Mesodermal cell (in vitro differentiated cells): ENCODE results near the gene DOCK2.

Source experiments
- H3K27ac ChIP-seq: 2 replicates; pipeline ENCODE4 v1.7.0; 2013; ENCODE audit warnings: mild to moderate bottlenecking, low read depth, low read length, moderate library complexity; ENCODE audit not compliant: severe bottlenecking
- H3K36me3 ChIP-seq: 2 replicates; pipeline ENCODE4 v1.7.1; 2013; ENCODE audit warnings: mild to moderate bottlenecking, low read length, moderate library complexity; ENCODE audit not compliant: control insufficient read depth, insufficient read depth
- H3K4me1 ChIP-seq: one replicate; pipeline ENCODE4 v1.7.1; 2013; ENCODE audit warnings: mild to moderate bottlenecking, low read length; ENCODE audit not compliant: insufficient read depth, control insufficient read depth, poor library complexity, severe bottlenecking
- H3K4me3 ChIP-seq: 2 replicates; pipeline ENCODE4 v1.7.0; 2013; ENCODE audit warnings: low read length, control low read depth, mild to moderate bottlenecking; ENCODE audit not compliant: insufficient read depth, poor library complexity, severe bottlenecking; ENCODE audit errors: extremely low read depth
- H3K9me3 ChIP-seq: 2 replicates; pipeline ENCODE4 v1.7.1; 2013; ENCODE audit warnings: mild to moderate bottlenecking, low read length, moderate library complexity; ENCODE audit not compliant: control insufficient read depth
- WGBS, 2 experiments: methylation state at CpG; one replicate each; pipeline ENCODE4 v1.1.5; 2013; ENCODE audit warnings: missing lambda C conversion rate in 2 of 2; ENCODE audit not compliant: insufficient coverage in 2 of 2; 5-methylcytosine and 5-hydroxymethylcytosine counted together

DOCK2 gene

GRCh38 chr5:169973056-169973455, 336.0 kb downstream of the DOCK2 start:
- Histone ChIP-seq H3K4me3 (no peak overlapping the region), H3K9me3 (no peaks in the 10 kb centered on the region), H3K27ac (no peak overlapping the region), H3K4me1 (peaks cover 55% of the 10 kb centered on the region), H3K36me3 (no peaks in the 10 kb centered on the region)
- WGBS, 2 experiments: 80 to 100% methylated on average over 1 of the region's 3 CpGs

- Histone ChIP-seq H3K36me3 (no peaks in the 10 kb centered on the region), H3K27ac (no peak overlapping the region), H3K9me3 (no peaks in the 10 kb centered on the region), H3K4me1 (peaks cover 53% of the 10 kb centered on the region), H3K4me3 (no peak overlapping the region)
- WGBS, 2 experiments: 100% methylated on average over 1 of the region's 6 CpGs; no CpG with 5 or more reads in 1 of the 2 experiments
Measured at GRCh38 chr5:169974121-169974770, 337.2 kb downstream of the DOCK2 start.

- peaks cover 22% of the 10 kb centered on the region for H3K4me1 ChIP-seq
- H3K9me3 ChIP-seq: no peaks in the 10 kb centered on the region
- peak overlapping the region; percentile 49 for H3K4me3 ChIP-seq
- WGBS, 2 experiments: 66 to 67% methylated on average over 5 to 6 of the region's 7 CpGs
- no peak overlapping the region for H3K27ac ChIP-seq
- no peaks in the 10 kb centered on the region for H3K36me3 ChIP-seq
Measured at GRCh38 chr5:169978714-169979113, 341.6 kb downstream of the DOCK2 start.

GRCh38 chr5:169979871-169980270, 342.8 kb downstream of the DOCK2 start:
- peak overlapping the region; percentile 58 for H3K27ac ChIP-seq
- H3K36me3 ChIP-seq: no peaks in the 10 kb centered on the region
- H3K4me1 ChIP-seq: peaks cover 22% of the 10 kb centered on the region
- H3K9me3 ChIP-seq: no peaks in the 10 kb centered on the region
- WGBS, 2 experiments: 7 to 17% methylated on average over 3 of the region's 3 CpGs
- H3K4me3 ChIP-seq: peak overlapping the region; percentile 49

GRCh38 chr5:169980418-169981053, 343.5 kb downstream of the DOCK2 start, which contains the start of gene INSYN2B:
INSYN2B (minus strand) TSS chr5:169980495; CDS start chr5:169883898, 96,597 bp downstream.
- peaks cover 22% of the 10 kb centered on the region for H3K4me1 ChIP-seq
- H3K4me3 ChIP-seq: peak within 1 kb of the TSS; percentile 49
- H3K27ac ChIP-seq: peak within 1 kb of the TSS; percentile 58
- 8 to 15% methylated on average over 4 to 5 of the region's 11 CpGs for WGBS, 2 experiments
- H3K9me3 ChIP-seq: no peaks in the 10 kb centered on the region
- H3K36me3 ChIP-seq: no peaks in the 10 kb centered on the region

GRCh38 chr5:169988206-169988605, 351.1 kb downstream of the DOCK2 start:
- peaks cover 4% of the 10 kb centered on the region for H3K4me1 ChIP-seq
- H3K27ac ChIP-seq: no peak overlapping the region
- H3K9me3 ChIP-seq: no peaks in the 10 kb centered on the region
- H3K36me3 ChIP-seq: no peaks in the 10 kb centered on the region
- H3K4me3 ChIP-seq: no peak overlapping the region
- no CpG with 5 or more reads among the region's 4 CpGs for WGBS, 2 experiments

GRCh38 chr5:169988947-169989346, 351.9 kb downstream of the DOCK2 start:
- Histone ChIP-seq H3K36me3 (no peaks in the 10 kb centered on the region), H3K4me1 (peaks cover 4% of the 10 kb centered on the region), H3K9me3 (no peaks in the 10 kb centered on the region), H3K27ac (no peak overlapping the region), H3K4me3 (no peak overlapping the region)
- no CpG with 5 or more reads among the region's 1 CpG for whole genome bisulfite sequencing, 2 experiments

GRCh38 chr5:169989365-169989764, 352.3 kb downstream of the DOCK2 start:
- Histone ChIP-seq H3K9me3 (no peaks in the 10 kb centered on the region), H3K36me3 (no peaks in the 10 kb centered on the region), H3K4me1 (peaks cover 4% of the 10 kb centered on the region), H3K4me3 (no peak overlapping the region), H3K27ac (no peak overlapping the region)
- WGBS, 2 experiments: 88 to 93% methylated on average over 1 of the region's 1 CpG

- Histone ChIP-seq H3K4me1 (peaks cover 4% of the 10 kb centered on the region), H3K36me3 (no peaks in the 10 kb centered on the region), H3K27ac (no peak overlapping the region), H3K4me3 (no peak overlapping the region), H3K9me3 (no peaks in the 10 kb centered on the region)
- 95 to 96% methylated on average over 7 of the region's 8 CpGs for WGBS, 2 experiments
Measured at GRCh38 chr5:169991115-169991869, 354.2 kb downstream of the DOCK2 start.

- 100% methylated on average over 2 of the region's 2 CpGs; no CpG with 5 or more reads in 1 of the 2 experiments for whole genome bisulfite sequencing, 2 experiments
- H3K27ac ChIP-seq: no peak overlapping the region
- no peak overlapping the region for H3K4me3 ChIP-seq
- H3K9me3 ChIP-seq: no peaks in the 10 kb centered on the region
- no peaks in the 10 kb centered on the region for H3K36me3 ChIP-seq
- peaks cover 4% of the 10 kb centered on the region for H3K4me1 ChIP-seq
Measured at GRCh38 chr5:169992789-169993484, 355.9 kb downstream of the DOCK2 start.
